ENCODE measurements around the gene CDKAL1. TPM values are rescaled to one million over a fixed set of nuclear protein-coding genes. Genes with fewer than 3 reads are reported as not detected.
A peak's percentile ranks its signal among the peaks of the same experiment; 100 is the strongest.
"Not testable (repeated sequence)": the region's sequence is repeated elsewhere in the genome, so short reads cannot be mapped to it uniquely, and the experiment has no call there.

Gene CDKAL1
- total RNA-seq, 2 experiments from 2014 or later: 22.6 to 22.7 TPM

GRCh38 chr6:20756584-20757147, 222.4 kb downstream of the CDKAL1 start:
- H3K27me3 Mint-ChIP-seq, H3K9me3 Mint-ChIP-seq, H3K4me3 Mint-ChIP-seq, H3K27ac Mint-ChIP-seq, DNase-seq, H3K4me1 Mint-ChIP-seq: not testable (repeated sequence)
- peaks cover 34% of the 10 kb centered on the region for H3K36me3 Mint-ChIP-seq

DNA sequence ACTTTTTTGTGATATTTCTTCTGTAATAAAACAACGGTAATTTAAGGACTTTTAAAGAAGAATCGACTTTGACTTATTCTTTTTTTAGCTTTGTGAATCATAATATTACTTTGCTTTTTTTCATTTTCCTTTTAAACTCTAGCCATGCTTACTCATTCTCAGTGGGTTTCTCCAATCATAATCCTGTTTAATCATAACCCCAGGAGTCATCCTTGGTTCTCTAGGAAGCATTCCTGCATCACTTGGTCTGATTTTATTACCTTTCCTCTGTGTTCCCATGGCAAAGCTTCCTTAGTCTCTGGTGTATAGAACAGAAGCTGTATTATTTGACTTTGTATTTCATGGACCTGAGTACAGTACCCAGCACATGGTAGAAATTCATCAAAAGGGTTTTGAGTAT, 223.5 kb downstream of the CDKAL1 start:
- no peaks in the 10 kb centered on the region for H3K4me1 Mint-ChIP-seq

GRCh38 chr6:20763296-20763695, 229.0 kb downstream of the CDKAL1 start:
- no peaks in the 10 kb centered on the region for H3K9me3 Mint-ChIP-seq
- H3K4me3 Mint-ChIP-seq: no peak overlapping the region
- no peak overlapping the region for H3K27ac Mint-ChIP-seq
- no peak for DNase-seq
- peaks cover 10% of the 10 kb centered on the region for H3K36me3 Mint-ChIP-seq
- no peaks in the 10 kb centered on the region for H3K27me3 Mint-ChIP-seq
- H3K4me1 Mint-ChIP-seq: no peaks in the 10 kb centered on the region

More for the DNA sequence above, 223.5 kb downstream of the CDKAL1 start:
- no peaks in the 10 kb centered on the region for H3K27me3 Mint-ChIP-seq
- no peak for DNase-seq
- H3K27ac Mint-ChIP-seq: no peak overlapping the region
- peaks cover 34% of the 10 kb centered on the region for H3K36me3 Mint-ChIP-seq
- no peak overlapping the region for H3K4me3 Mint-ChIP-seq
- peaks cover 8% of the 10 kb centered on the region for H3K9me3 Mint-ChIP-seq

GRCh38 chr6:20769631-20770030, 235.4 kb downstream of the CDKAL1 start:
- Mint-ChIP-seq H3K9me3 (no peaks in the 10 kb centered on the region), H3K4me3 (no peak overlapping the region), H3K27me3 (no peaks in the 10 kb centered on the region)

DNA sequence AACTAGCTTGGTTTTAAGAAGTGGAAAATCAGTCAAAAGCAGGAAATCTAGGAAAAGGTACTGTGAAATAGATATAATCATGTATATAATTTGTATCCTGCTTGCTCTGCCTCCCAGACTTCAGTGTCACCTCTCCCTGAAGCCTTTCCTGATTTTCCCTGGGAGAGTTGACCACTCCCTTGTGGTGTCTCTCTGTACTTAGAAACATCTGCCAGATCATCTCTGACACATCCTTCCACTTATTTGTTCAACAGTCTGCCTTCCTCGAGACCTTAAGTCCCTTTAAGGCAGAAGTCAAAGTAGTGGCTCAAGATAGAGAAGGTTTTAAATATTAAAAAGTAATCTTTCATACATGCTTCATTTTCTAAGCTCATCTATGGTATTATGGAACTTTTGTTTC, 236.5 kb downstream of the CDKAL1 start:
- Mint-ChIP-seq H3K27me3 (no peaks in the 10 kb centered on the region), H3K4me3 (no peak overlapping the region), H3K36me3 (peaks cover 16% of the 10 kb centered on the region)

More at GRCh38 chr6:20769631-20770030, 235.4 kb downstream of the CDKAL1 start:
- Mint-ChIP-seq H3K36me3 (peaks cover 18% of the 10 kb centered on the region), H3K4me1 (no peaks in the 10 kb centered on the region), H3K27ac (no peak overlapping the region)
- no peak for DNase-seq

GRCh38 chr6:20771409-20771808, 237.2 kb downstream of the CDKAL1 start:
- Mint-ChIP-seq H3K4me3 (no peak overlapping the region), H3K27ac (no peak overlapping the region), H3K4me1 (no peaks in the 10 kb centered on the region), H3K36me3 (peaks cover 16% of the 10 kb centered on the region), H3K27me3 (no peaks in the 10 kb centered on the region), H3K9me3 (no peaks in the 10 kb centered on the region)
- no peak for DNase-seq

More for the DNA sequence above, 236.5 kb downstream of the CDKAL1 start:
- no peak for DNase-seq
- Mint-ChIP-seq H3K27ac (no peak overlapping the region), H3K4me1 (no peaks in the 10 kb centered on the region), H3K9me3 (no peaks in the 10 kb centered on the region)

- H3K27ac Mint-ChIP-seq: no peak overlapping the region
- no peaks in the 10 kb centered on the region for H3K27me3 Mint-ChIP-seq
Observed at GRCh38 chr6:20773822-20774221, 239.6 kb downstream of the CDKAL1 start.

GRCh38 chr6:20775981-20776380, 241.7 kb downstream of the CDKAL1 start:
- no peaks in the 10 kb centered on the region for H3K9me3 Mint-ChIP-seq
- DNase-seq: no peak
- peaks cover 17% of the 10 kb centered on the region for H3K36me3 Mint-ChIP-seq
- H3K27ac Mint-ChIP-seq: no peak overlapping the region
- no peak overlapping the region for H3K4me3 Mint-ChIP-seq
- H3K4me1 Mint-ChIP-seq: no peaks in the 10 kb centered on the region
- H3K27me3 Mint-ChIP-seq: no peaks in the 10 kb centered on the region

More at GRCh38 chr6:20773822-20774221, 239.6 kb downstream of the CDKAL1 start:
- peaks cover 14% of the 10 kb centered on the region for H3K36me3 Mint-ChIP-seq
- H3K9me3 Mint-ChIP-seq: no peaks in the 10 kb centered on the region
- H3K4me1 Mint-ChIP-seq: no peaks in the 10 kb centered on the region
- no peak for DNase-seq
- H3K4me3 Mint-ChIP-seq: no peak overlapping the region

DNA sequence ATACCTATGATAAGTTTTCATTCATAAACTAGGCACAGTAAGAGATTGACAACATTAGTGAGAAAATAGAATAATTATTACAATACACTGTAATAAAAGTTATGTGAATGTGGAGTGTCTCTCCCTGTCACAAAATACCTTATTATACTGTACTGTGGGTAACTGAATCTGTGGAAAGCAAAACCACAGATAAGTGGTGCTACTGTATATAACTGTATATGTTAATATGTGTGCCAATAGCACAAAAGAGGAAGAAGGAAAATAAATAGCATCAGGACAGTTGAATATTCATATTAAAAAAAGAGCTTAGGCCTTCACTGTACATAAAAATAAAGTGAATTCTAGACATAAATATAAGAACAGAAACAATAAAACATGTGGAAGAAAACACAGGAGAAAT, 243.5 kb downstream of the CDKAL1 start:
- Mint-ChIP-seq H3K4me3 (no peak overlapping the region), H3K27ac (no peak overlapping the region), H3K27me3 (no peaks in the 10 kb centered on the region), H3K9me3 (no peaks in the 10 kb centered on the region), H3K4me1 (no peaks in the 10 kb centered on the region), H3K36me3 (peaks cover 22% of the 10 kb centered on the region)
- no peak for DNase-seq

DNA sequence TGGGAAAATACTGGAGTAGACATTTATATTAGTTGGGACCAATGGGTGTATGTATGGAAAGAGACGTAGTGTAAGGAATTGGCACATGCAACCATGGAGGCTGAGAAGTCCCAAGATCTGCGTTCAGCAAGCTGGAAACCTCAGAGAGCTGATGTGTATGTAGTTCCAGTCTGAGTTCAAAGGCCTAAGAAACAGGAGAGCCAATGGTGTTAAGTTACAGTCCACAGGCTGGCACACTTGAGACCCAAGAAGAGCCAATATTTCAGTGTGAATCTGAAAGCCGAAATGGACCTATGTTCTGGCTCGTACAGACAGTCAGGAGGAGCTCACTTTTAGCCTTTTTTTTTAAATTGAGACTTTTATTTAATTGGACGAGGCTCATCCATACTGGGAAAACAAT, 244.2 kb downstream of the CDKAL1 start:
- peak overlapping the region; percentile 35 for H3K27ac Mint-ChIP-seq

DNA sequence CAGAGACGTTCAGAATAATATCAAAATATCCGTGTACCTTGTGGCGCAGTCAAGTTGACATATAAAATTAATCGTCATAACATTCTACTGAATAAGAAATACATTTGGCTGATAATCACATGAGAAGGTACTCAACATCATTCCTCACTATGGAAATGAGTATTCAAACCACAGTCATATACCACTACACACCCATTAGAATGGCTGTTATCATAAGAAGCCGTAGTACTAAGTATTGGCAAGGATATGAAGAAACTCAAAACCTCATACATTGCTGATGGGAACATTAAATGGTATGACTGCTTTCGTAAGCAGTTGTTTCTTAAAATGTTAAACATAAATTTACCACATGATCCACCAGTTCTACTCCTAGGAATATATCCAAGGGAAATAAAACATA, 244.7 kb downstream of the CDKAL1 start:
- no peaks in the 10 kb centered on the region for H3K4me1 Mint-ChIP-seq
- H3K36me3 Mint-ChIP-seq: peaks cover 29% of the 10 kb centered on the region
- H3K9me3 Mint-ChIP-seq: no peaks in the 10 kb centered on the region
- H3K27me3 Mint-ChIP-seq: no peaks in the 10 kb centered on the region
- DNase-seq: no peak
- H3K27ac Mint-ChIP-seq: no peak overlapping the region
- no peak overlapping the region for H3K4me3 Mint-ChIP-seq

More for the DNA sequence above, 244.2 kb downstream of the CDKAL1 start:
- Mint-ChIP-seq H3K36me3 (peaks cover 27% of the 10 kb centered on the region), H3K9me3 (no peaks in the 10 kb centered on the region), H3K4me1 (no peaks in the 10 kb centered on the region), H3K27me3 (no peaks in the 10 kb centered on the region), H3K4me3 (no peak overlapping the region)
- DNase-seq: no peak

GRCh38 chr6:20789162-20789561, 254.9 kb downstream of the CDKAL1 start:
- Mint-ChIP-seq H3K27ac (no peak overlapping the region), H3K9me3 (no peaks in the 10 kb centered on the region), H3K36me3 (peaks cover 22% of the 10 kb centered on the region), H3K27me3 (no peaks in the 10 kb centered on the region), H3K4me3 (no peak overlapping the region), H3K4me1 (peaks cover 2% of the 10 kb centered on the region)
- no peak for DNase-seq

DNA sequence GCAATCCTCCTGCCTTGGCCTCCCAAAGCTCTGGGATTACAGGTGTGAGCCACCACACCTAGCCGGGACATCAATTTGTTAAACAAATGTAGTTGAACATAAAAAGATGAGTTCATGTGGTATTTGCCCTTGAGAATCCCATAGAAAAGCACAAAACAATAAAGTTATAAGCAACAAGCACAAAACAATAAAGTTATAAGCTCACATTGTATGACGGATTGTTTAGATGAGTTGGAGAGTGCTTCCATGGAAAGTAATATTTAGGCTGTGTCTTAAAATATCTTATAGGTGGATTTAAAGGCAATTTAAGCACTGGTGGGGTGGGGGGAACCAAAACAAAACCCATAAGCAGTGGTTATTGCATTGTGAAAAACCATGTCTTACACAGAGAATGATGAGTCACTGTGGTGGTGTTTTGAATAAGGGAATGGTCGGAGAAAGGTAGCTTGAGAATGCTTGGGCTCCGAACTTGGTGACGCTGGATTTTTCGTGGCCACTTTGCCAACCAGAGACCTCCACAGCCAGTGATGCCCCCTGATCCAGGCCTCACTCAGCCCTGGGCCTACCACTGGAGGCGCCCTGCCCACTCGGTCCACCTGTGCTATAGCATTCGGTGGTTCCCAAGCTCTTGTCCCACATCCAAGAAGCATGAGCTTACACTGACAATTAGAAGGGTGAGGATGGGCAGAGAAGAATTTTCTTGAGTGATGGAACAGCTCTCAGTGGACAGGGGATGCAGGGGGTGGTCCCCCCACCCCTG, 256.0 kb downstream of the CDKAL1 start:
- peaks cover 22% of the 10 kb centered on the region for H3K36me3 Mint-ChIP-seq
- no peaks in the 10 kb centered on the region for H3K9me3 Mint-ChIP-seq
- H3K27ac Mint-ChIP-seq: no peak overlapping the region
- peaks cover 2% of the 10 kb centered on the region for H3K4me1 Mint-ChIP-seq
- no peak for DNase-seq
- H3K4me3 Mint-ChIP-seq: no peak overlapping the region
- H3K27me3 Mint-ChIP-seq: no peaks in the 10 kb centered on the region

- DNase-seq: no peak
- no peak overlapping the region for H3K4me3 Mint-ChIP-seq
- H3K9me3 Mint-ChIP-seq: no peaks in the 10 kb centered on the region
- no peak overlapping the region for H3K27ac Mint-ChIP-seq
- H3K4me1 Mint-ChIP-seq: peaks cover 2% of the 10 kb centered on the region
- H3K36me3 Mint-ChIP-seq: peaks cover 22% of the 10 kb centered on the region
- H3K27me3 Mint-ChIP-seq: no peaks in the 10 kb centered on the region
Observed at GRCh38 chr6:20791074-20791473, 256.8 kb downstream of the CDKAL1 start.

GRCh38 chr6:20791944-20792343, 257.7 kb downstream of the CDKAL1 start:
- Mint-ChIP-seq H3K27ac (no peak overlapping the region), H3K27me3 (no peaks in the 10 kb centered on the region), H3K4me1 (peaks cover 2% of the 10 kb centered on the region), H3K36me3 (peaks cover 27% of the 10 kb centered on the region), H3K9me3 (peaks cover 3% of the 10 kb centered on the region), H3K4me3 (no peak overlapping the region)
- no peak for DNase-seq

- Mint-ChIP-seq H3K9me3 (peaks cover 4% of the 10 kb centered on the region), H3K4me1 (peaks cover 2% of the 10 kb centered on the region), H3K27ac (no peak overlapping the region), H3K4me3 (no peak overlapping the region), H3K27me3 (no peaks in the 10 kb centered on the region), H3K36me3 (peaks cover 37% of the 10 kb centered on the region)
- no peak for DNase-seq
Observed at GRCh38 chr6:20793174-20793573, 258.9 kb downstream of the CDKAL1 start.

All from activated naive CD8-positive, alpha-beta T cell treated with anti-CD3 and anti-CD28 coated beads for 36 hours (primary cell).